Upper lobe of left lung (tissue), 6 donors: ENCODE measurements around the gene ZNF853. TPM values are rescaled to one million over a fixed set of nuclear protein-coding genes. Genes with fewer than 3 reads are reported as not detected.
"Not testable (repeated sequence)": the region's sequence is repeated elsewhere in the genome, so short reads cannot be mapped to it uniquely, and the experiment has no call there.

Experiments used
- ATAC-seq, 2 donors: fragments of 200-7000 bp; cut with Tn5 transposase; one replicate each; pipeline ENCODE4 v1.9.1; 2022; ENCODE audit warnings: mild to moderate bottlenecking in 2 of 2, moderate library complexity in 2 of 2; ENCODE audit not compliant: low FRiP score in 2 of 2
- DNase-seq, 2 donors: peaks; one replicate each; pipeline ENCODE4 v3.0.0-alpha.2; 2019 to 2020
- H3K27ac ChIP-seq, 4 donors: fragments of 200-600 bp; sonication (generic); one replicate each; pipeline ENCODE4 v1.5.1; 2016 to 2019
- H3K27me3 ChIP-seq, 4 donors: fragments of 200-600 bp; sonication (generic); one replicate each; pipeline ENCODE4 v1.5.1; 2017 to 2019
- H3K36me3 ChIP-seq, 4 donors: fragments of 200-600 bp; sonication (generic); one replicate each; pipeline ENCODE4 v1.5.1; 2016 to 2019
- H3K4me1 ChIP-seq, 4 donors: fragments of 200-600 bp; sonication (generic); one replicate each; pipeline ENCODE4 v1.5.1; 2018 to 2019
- H3K4me3 ChIP-seq, 4 donors: fragments of 200-600 bp; sonication (generic); one replicate each; pipeline ENCODE4 v1.5.1; 2017 to 2019; ENCODE audit warnings: mild to moderate bottlenecking in 2 of 4, moderate library complexity in 1 of 4
- H3K9me3 ChIP-seq, 4 donors: fragments of 200-600 bp; sonication (generic); one replicate each; pipeline ENCODE4 v1.5.1; 2018 to 2019
- CTCF ChIP-seq, 6 experiments: fragments of 450-650 bp in 4 of 6; fragments of 200-600 bp in 2 of 6; sonication (generic) in 2 of 6; IDR thresholded peaks; one replicate each; pipeline ENCODE4 v1.5.1; 2016 to 2019; ENCODE audit warnings: antibody characterized with exemption in 6 of 6
- EP300 ChIP-seq, 4 donors: sonication (generic); formaldehyde crosslinking; IDR thresholded peaks; one replicate each; pipeline ENCODE4 v1.5.1; 2017; ENCODE audit warnings: antibody characterized with exemption in 4 of 4, control low read depth in 2 of 4
- POLR2A ChIP-seq, 4 donors: fragments of 450-650 bp; IDR thresholded peaks; one replicate each; pipeline ENCODE4 v1.5.1; 2016 to 2017; ENCODE audit warnings: antibody characterized with exemption in 4 of 4, mild to moderate bottlenecking in 2 of 4
- POLR2AphosphoS5 ChIP-seq, 2 donors: sonication (generic); formaldehyde crosslinking; IDR thresholded peaks; one replicate each; pipeline ENCODE4 v1.5.1; 2017; ENCODE audit warnings: antibody characterized with exemption in 2 of 2
- WGBS, 2 donors: methylation state at CpG; one replicate each; pipeline ENCODE4 v1.1.5; 2017 to 2018; 5-methylcytosine and 5-hydroxymethylcytosine counted together
- total RNA-seq, 6 donors: library from RNA; depleted of rRNA in 4 of 6; stranded (reverse); fragments of >200 nt in 4 of 6; gene quantifications; one replicate each; pipeline versions ENCODE4 v1.1.0 to v1.2.1, GENCODE V29; 2016 to 2021
- donor health status: DM: no; HTN: no; CAD: no; lungs with moderate emphysema.
- donor health status: DM: no; HTN: yes; CAD: no; lungs with severe emphysema.

ZNF853 gene
- total RNA-seq, 6 donors from 2014 or later: 2.9 to 11.9 (median 7.0) TPM

- H3K27ac ChIP-seq: no peak overlapping the region
- H3K27me3 ChIP-seq: no peaks in the 10 kb centered on the region
- no peaks in the 10 kb centered on the region for H3K9me3 ChIP-seq
- no peak overlapping the region for H3K4me3 ChIP-seq
- H3K4me1 ChIP-seq: peaks cover 0 to 6% (median 0%) of the 10 kb centered on the region in 4 donors
- no peak for DNase-seq
- WGBS, 2 donors: 85 to 89% methylated on average over 6 of the region's 6 CpGs
- TF ChIP-seq EP300 (IDR thresholded peaks at IDR 0.05) (no peak), POLR2AphosphoS5 (IDR thresholded peaks at IDR 0.05) (no peak), POLR2A (IDR thresholded peaks at IDR 0.05) (no peak), CTCF (IDR thresholded peaks at IDR 0.05) (no peak)
- H3K36me3 ChIP-seq: peaks cover 0 to 10% (median 4%) of the 10 kb centered on the region in 4 donors
- ATAC-seq: no peak
These were observed 12.6 kb downstream of the ZNF853 start for GRCh38 chr7:6628045-6628444.

GRCh38 chr7:6630007-6630849, 14.8 kb downstream of the ZNF853 start:
- no peak for ATAC-seq
- Histone ChIP-seq H3K4me3 (no peak overlapping the region), H3K36me3 (no peaks in the 10 kb centered on the region), H3K4me1 (no peaks in the 10 kb centered on the region), H3K27me3 (no peaks in the 10 kb centered on the region), H3K27ac (no peak overlapping the region), H3K9me3 (no peaks in the 10 kb centered on the region)
- WGBS, 2 donors: 72 to 73% methylated on average over 8 to 10 of the region's 11 CpGs
- no peak for DNase-seq
- TF ChIP-seq EP300 (IDR thresholded peaks at IDR 0.05): no peak
- TF ChIP-seq POLR2A (IDR thresholded peaks at IDR 0.05): no peak
- no peak for TF ChIP-seq POLR2AphosphoS5 (IDR thresholded peaks at IDR 0.05)
- no peak for TF ChIP-seq CTCF (IDR thresholded peaks at IDR 0.05)

DNA sequence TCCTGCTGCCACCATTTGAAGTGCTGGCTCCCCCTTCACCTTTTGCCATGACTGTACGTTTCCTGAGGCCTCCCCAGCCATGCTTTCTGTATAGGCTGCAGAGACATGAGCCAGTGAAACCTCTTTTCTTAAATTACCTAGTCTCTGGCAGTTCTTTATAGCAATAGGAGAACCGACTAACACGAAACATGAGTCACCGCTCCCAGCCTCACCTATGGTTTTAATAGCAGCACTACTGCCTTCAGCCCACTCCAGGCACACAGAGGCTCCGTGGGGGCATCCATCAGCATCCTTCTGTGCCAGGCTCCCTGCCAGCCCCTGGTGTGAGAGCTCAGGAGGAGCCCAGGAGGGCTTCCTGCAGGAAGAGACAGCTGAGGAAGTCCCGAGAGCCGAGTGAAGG, 16.2 kb downstream of the ZNF853 start:
- no peaks in the 10 kb centered on the region for H3K36me3 ChIP-seq
- no peak for DNase-seq
- TF ChIP-seq POLR2AphosphoS5 (IDR thresholded peaks at IDR 0.05): no peak
- no peak for TF ChIP-seq POLR2A (IDR thresholded peaks at IDR 0.05)
- TF ChIP-seq CTCF (IDR thresholded peaks at IDR 0.05): no peak
- TF ChIP-seq EP300 (IDR thresholded peaks at IDR 0.05): no peak
- 75 to 80% methylated on average over 5 to 7 of the region's 7 CpGs for WGBS, 2 donors
- no peaks in the 10 kb centered on the region for H3K9me3 ChIP-seq
- no peak overlapping the region for H3K4me3 ChIP-seq
- peaks cover 4 to 10% (median 5%) of the 10 kb centered on the region in 4 donors for H3K4me1 ChIP-seq
- ATAC-seq: no peak
- no peak overlapping the region for H3K27ac ChIP-seq
- no peaks in the 10 kb centered on the region for H3K27me3 ChIP-seq

DNA sequence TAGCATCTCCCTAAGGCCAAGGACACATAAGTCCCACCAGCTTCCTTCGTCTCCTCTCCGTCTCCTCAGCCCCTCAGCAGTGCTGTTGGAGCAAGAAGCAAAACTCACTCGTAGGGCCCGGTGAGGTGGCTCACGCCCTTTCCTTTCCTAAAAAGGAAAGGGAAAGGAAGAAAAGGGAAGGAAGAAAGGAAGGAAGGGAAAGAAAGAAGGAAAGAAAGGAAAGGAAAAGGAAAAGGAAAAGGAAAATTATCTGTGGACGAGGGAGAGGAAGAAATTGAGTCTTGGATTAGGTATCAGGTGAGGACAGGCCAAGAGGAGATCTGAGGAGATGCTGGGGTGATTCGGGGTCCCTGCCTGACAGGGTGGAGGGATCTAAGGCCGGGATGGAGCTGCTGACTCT, 18.6 kb downstream of the ZNF853 start:
- no peak for TF ChIP-seq POLR2AphosphoS5 (IDR thresholded peaks at IDR 0.05)
- no peak for TF ChIP-seq CTCF (IDR thresholded peaks at IDR 0.05)
- no peak for TF ChIP-seq EP300 (IDR thresholded peaks at IDR 0.05)
- no peak for TF ChIP-seq POLR2A (IDR thresholded peaks at IDR 0.05)
- ATAC-seq: no peak
- 75 to 80% methylated on average over 8 of the region's 8 CpGs for WGBS, 2 donors

DNA sequence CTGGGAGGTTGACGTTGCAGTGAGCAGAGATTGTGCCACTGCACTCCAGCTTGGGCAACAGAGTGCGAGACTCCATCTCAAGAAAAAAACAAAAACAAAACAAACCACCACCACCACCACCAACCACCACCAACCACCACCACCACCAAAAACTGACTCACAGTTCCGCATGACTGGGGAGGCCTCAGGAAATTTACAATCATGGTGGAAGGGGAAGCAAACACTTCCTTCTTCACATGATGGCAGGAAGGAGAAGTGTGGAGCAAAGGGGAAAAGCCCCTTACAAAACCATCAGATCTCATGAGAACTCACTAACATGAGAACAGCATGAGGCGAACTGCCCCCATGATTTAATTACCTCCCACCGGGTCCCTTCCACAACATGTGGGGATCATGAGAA, 19.6 kb downstream of the ZNF853 start:
- DNase-seq: peak in 1 of 2 donors; percentile 41
- H3K9me3 ChIP-seq: not testable (repeated sequence)

More for the DNA sequence above, 18.6 kb downstream of the ZNF853 start:
- Histone ChIP-seq H3K36me3 (no peaks in the 10 kb centered on the region), H3K9me3 (no peaks in the 10 kb centered on the region), H3K27me3 (no peaks in the 10 kb centered on the region), H3K4me1 (peaks cover 16 to 24% (median 20%) of the 10 kb centered on the region in 4 donors), H3K4me3 (no peak overlapping the region), H3K27ac (peak overlapping the region in 1 of 4 donors; percentile 18)
- no peak for DNase-seq

More for the DNA sequence above, 19.6 kb downstream of the ZNF853 start:
- 73 to 75% methylated on average over 5 of the region's 5 CpGs for WGBS, 2 donors
- H3K27me3 ChIP-seq, H3K4me3 ChIP-seq, ATAC-seq, H3K36me3 ChIP-seq: not testable (repeated sequence)
- Histone ChIP-seq H3K27ac (peak overlapping the region; percentile 58 to 74 (median 70)), H3K4me1 (peaks cover 21 to 33% (median 28%) of the 10 kb centered on the region in 4 donors)
